GM13977 (cell line): ENCODE results near the gene SH3GLB2.

Source experiments
- DNase-seq: peaks from one replicate; pipeline ENCODE4 v3.0.0; 2012; ENCODE audit warnings: low spot score
- in situ Hi-C: fragments of 300-500 bp; cut with MboI; formaldehyde crosslinking; loops from one replicate; pipeline ENCODE4 v1.12.0; 2022; ENCODE audit warnings: low sequenced_read_pairs, low pct_unique_long_range_greater_than_20kb, mixed read lengths, inconsistent platforms; ENCODE audit not compliant: unreplicated experiment
- TF ChIP-seq, protein P1 (sequence below): IDR thresholded peaks from 2 replicates; pipeline ENCODE4 v1.5.1; 2012; ENCODE audit warnings: mild to moderate bottlenecking, control low read depth; ENCODE audit not compliant: insufficient read depth; ENCODE audit errors: extremely low read depth, missing control alignments

Gene SH3GLB2

DNA sequence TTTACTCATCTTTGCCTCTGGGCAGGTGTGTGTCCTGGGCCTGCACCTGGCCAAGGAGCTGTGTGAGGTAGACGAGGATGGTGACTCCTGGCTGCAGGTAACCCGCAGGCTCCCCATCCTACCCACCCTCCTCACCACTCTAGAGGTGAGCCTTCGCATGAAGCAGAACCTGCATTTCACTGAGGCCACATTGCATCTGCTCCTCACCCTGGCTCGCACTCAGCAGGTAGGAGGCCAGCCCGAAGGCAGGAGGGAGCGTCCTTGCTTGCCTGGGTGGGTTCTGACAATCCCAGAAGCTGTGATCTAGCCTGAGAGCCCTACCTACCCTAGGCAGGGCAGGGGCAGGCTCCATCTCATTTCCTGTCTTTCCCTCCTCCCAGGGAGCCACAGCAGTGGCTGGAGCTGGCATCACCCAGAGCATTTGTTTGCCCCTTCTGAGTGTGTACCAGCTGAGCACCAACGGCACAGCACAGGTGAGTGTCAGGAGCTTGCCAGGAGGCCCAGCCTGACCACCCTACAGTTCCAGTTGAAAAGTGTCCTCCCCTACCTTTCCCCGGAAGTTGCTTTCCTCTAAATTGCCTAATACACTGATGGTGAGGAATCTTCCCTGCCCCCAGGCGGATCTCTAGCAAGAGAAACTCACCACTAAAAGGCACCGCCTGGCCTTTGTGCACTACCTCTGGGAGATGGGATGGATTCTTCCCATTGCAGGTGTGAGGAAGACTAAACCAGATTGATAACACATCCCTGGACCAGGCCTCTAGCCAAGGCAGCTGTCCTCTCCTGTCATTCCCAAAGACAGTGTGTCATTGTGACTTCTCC, 26.4 kb downstream of the SH3GLB2 start:
- in situ Hi-C loops, result no loop called here
- DNase-seq, result no peak
- TF ChIP-seq, protein P1, sequence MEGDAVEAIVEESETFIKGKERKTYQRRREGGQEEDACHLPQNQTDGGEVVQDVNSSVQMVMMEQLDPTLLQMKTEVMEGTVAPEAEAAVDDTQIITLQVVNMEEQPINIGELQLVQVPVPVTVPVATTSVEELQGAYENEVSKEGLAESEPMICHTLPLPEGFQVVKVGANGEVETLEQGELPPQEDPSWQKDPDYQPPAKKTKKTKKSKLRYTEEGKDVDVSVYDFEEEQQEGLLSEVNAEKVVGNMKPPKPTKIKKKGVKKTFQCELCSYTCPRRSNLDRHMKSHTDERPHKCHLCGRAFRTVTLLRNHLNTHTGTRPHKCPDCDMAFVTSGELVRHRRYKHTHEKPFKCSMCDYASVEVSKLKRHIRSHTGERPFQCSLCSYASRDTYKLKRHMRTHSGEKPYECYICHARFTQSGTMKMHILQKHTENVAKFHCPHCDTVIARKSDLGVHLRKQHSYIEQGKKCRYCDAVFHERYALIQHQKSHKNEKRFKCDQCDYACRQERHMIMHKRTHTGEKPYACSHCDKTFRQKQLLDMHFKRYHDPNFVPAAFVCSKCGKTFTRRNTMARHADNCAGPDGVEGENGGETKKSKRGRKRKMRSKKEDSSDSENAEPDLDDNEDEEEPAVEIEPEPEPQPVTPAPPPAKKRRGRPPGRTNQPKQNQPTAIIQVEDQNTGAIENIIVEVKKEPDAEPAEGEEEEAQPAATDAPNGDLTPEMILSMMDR, result no peak

DNA sequence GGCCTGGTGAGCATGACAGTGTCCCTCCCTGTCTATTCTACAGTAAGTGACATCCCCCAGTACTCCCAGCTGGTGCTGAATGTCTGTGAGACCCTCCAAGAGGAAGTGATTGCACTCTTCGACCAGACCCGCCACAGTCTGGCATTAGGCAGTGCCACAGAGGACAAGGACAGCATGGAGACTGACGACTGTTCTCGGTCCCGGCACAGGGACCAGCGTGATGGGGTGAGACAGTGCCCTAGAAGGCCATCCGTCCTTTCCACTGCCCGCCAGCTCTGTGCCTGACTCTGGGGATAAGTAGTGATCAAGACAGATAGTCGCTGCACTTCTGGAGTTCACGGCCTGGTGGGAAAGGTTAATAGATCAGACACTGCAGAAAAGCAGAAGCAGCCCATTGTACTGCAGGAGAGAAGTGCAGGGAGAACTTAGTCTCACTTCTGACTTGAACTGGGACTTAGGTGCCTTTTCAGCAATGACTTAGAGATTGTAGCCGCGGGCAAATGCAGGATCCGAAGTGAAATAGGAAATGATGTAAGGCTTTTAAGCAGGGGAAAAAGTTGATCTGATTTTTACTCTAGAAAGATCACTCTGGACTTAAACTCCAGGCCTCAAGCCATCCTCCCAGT, 28.4 kb downstream of the SH3GLB2 start:
- in situ Hi-C loops, result no loop called here
- no peak for DNase-seq
- TF ChIP-seq, protein P1, result no peak

DNA sequence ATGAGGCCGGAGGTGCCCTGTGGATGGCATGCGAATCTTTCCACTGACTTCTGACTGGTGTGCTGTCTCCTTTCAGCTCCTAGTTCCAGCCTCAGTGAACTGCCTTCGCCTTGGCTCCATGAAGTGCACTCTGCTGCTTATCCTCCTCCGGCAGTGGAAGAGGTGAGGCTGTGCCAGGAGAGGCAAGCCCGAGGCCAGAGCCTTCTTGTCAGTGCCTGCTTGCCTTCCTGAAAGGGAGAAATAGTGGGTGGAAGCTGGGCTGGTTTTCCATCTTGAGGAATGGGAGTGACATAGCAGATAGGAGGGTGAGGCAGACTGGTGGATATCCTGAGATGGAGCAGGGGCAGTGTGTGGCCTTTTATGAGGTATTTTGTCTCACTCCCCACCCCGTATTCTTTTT, 29.7 kb downstream of the SH3GLB2 start:
- no peak for DNase-seq
- TF ChIP-seq, protein P1, result no peak
- in situ Hi-C loops, result no loop called here

DNA sequence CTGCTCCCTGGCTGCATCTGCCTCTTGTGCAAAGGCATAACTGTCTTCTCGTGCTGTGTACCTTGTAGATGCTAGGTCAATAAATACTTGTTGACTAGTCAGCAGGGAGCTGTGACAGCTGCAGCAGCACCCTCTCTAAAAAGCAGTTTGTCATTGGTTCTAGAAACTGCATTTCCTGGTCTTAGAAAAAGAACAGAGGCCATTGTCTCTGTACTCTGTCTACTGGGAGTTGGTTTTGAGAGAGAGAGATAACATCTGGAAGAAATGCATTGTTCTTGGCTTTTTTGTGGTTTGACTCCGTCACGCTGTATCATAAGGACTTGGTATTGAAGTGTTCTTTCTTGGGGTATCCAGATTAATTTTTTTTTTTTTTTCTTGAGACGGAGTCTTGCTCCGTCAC, 32.3 kb downstream of the SH3GLB2 start:
- in situ Hi-C loops, result no loop called here
- DNase-seq, result no peak
- TF ChIP-seq, protein P1, result no peak

DNA sequence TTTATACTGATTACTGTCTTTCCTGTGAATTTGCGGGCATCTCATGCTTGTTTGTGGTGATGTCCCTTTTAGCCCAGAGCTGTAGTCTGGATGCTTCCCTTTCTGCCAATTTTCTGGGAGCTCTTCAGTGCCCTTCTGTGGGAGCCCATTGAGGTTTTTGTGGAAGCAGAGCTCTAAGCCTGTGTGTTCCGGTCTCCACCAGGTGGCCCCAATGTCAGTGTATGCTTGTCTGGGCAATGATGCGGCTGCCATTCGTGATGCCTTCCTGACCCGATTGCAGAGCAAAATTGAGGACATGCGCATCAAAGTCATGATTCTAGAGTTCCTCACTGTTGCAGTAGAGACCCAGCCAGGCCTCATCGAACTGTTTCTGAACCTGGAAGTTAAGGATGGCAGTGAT, 35.1 kb downstream of the SH3GLB2 start:
- TF ChIP-seq, protein P1, result no peak
- in situ Hi-C loops, result no loop called here
- no peak for DNase-seq

DNA sequence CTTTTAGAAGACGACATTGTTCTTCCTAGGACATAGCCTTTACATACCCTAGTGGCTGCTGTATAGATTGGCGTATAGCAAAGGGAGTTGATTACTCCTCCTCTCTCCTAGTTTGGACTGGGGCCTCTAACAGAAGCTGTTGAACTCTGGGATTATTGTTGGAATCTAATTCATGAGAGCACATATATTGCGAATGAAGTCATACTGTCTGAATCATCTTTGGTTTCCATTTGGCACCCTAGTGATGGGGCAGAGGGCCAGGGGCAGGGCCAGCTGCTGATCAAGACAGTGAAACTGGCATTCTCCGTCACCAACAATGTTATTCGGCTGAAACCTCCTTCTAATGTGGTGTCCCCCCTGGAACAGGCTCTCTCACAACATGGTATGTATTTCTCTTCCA, 40.3 kb downstream of the SH3GLB2 start:
- DNase-seq, result no peak
- in situ Hi-C loops, result no loop called here
- TF ChIP-seq, protein P1, result no peak
